Kidney capillary endothelial cell (primary cell): ENCODE measurements around the gene TCEAL2.
"Not testable (repeated sequence)": the region's sequence is repeated elsewhere in the genome, so short reads cannot be mapped to it uniquely, and the experiment has no call there.

Source experiments
- DNase-seq: peaks from one replicate; pipeline ENCODE4 v3.0.0-alpha.2; 2018; ENCODE audit warnings: low spot score

The TCEAL2 gene

GRCh38 chrX:102125436-102125835 lies at the start of gene TCEAL2:
Gene TCEAL2 (plus strand): TSS chrX:102125679. CDS start chrX:102126831, 1,152 bp downstream.
- DNase-seq: not testable (repeated sequence)

- no peak for DNase-seq
Measured at GRCh38 chrX:102077426-102077825, 48.1 kb upstream of the TCEAL2 start.

DNA sequence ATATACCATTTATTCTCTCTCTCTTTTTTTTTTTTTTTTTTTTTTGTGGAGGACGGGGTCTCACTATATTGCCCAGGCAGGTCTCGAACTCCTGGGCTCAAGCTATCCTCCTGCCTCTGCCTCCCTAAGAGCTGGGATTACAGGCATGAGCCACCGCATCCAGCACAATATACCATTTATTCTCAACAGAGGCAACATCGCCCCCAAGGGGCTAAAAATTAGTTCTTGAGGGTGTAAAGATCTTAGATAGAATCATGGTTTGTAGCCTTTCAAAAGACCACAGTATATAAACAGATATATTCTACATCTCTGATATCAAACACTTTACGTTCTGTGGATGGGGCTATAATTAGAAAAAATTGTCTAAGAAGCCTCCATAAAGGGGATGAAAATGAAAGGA lies 39.8 kb upstream of the TCEAL2 start:
- no peak for DNase-seq

- no peak for DNase-seq
Measured at GRCh38 chrX:102113367-102113766, 12.1 kb upstream of the TCEAL2 start.

GRCh38 chrX:102115748-102116147 lies 9.7 kb upstream of the TCEAL2 start:
- DNase-seq: no peak

DNA sequence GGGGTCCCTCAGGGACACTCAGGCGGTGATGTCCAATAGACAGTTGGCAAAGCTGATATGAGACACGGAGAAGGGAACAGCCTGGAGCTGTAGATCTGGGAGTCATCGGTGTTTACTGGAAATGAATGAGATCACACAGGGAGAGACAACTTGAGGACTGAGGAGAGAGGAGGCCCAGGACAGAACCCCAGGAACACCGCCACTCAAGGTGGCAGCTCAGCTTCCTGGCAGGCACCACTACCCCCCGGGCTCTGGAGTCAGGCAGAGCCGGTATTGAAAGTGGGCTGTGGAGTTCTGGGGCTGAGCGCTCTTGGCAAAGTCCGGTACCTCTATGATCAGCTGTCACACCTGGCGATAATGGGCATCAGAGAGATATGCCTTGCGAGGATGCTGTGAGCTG lies 465 bp upstream of the TCEAL2 start:
- not testable (repeated sequence) for DNase-seq

DNA sequence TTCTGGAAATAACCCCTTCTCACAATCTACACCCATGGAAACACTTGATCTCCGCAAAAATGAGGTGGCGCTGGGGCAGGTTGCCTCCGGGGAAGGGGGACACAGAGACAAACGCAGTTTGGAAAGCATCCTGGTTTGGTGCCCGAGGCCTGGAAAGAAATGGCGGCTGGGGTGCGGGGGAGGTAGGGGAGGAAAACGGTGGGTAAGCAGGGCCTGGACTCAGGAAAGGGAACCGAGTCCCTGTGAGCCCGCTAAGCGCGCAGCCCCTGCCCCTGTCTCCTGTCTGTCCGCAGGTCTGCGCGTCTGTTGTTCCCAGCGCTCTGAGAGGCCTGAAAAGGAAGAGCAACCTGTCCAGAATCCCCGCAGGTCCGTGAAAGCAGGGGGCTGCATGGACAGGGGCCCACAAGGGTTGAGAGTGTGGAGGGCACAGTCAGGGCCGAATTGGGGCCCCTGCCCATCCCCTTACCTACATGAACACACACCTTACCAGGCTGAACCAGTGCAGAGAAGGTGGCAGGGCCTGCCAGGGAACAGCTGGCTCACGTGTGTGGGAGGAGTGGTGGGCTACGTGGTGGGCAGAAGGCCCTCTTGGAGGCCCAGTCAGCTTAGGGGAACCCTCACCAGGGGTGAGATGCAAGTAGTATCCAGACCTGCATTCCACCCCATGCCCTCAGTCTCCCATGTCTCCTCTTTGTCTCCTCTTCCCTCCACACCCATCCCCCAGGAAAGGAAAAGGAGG lies 770 bp downstream of the TCEAL2 start:
- not testable (repeated sequence) for DNase-seq

GRCh38 chrX:102126863-102127262 lies 1.4 kb downstream of the TCEAL2 start:
- DNase-seq: no peak

DNA sequence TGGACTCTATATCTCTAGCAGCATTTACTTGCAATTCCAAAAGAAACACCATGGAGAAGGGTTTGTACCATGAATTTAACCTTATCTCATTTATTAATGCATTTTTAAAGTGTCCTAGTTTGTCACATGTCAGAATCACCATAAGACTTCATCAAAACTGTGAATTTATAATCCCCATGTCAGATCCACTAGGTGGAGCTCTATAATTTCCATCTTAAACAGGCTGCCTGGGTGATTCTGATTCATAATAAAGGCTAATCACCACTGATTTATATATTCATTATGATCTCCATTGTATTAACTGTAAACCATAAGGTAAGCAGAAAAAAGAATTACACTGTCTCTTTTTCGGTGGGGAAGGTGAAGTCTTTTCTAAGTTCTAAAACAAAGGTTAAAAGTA lies 4.0 kb downstream of the TCEAL2 start:
- peak; percentile 21 for DNase-seq

DNA sequence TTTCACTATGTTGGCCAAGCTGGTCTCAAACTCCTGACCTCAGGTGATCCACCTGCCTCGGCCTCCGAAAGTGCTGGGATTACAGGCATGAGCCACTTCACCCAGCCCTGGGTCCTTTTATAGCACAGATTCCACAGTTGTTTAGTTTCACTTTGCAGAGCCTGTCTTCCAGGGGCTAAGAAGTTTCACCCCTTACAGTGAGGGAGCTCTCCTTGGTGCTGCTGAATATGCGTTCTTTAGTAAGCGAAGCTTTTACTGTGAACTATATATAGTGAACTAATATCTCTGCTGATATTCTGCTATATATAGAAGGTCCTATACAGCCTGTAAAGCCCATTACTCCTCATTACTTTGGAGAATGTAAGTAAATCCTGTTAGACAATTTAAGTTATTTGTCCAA lies 12.6 kb downstream of the TCEAL2 start:
- DNase-seq: no peak

- DNase-seq: not testable (repeated sequence)
Measured at GRCh38 chrX:102140876-102141275, 15.4 kb downstream of the TCEAL2 start.

- DNase-seq: not testable (repeated sequence)
Measured at GRCh38 chrX:102141631-102142030, 16.2 kb downstream of the TCEAL2 start.

- DNase-seq: not testable (repeated sequence)
Measured at GRCh38 chrX:102142274-102142673, 16.8 kb downstream of the TCEAL2 start, which contains the start of gene TCEAL6. Gene TCEAL6 (minus strand): TSS chrX:102142481.

DNA sequence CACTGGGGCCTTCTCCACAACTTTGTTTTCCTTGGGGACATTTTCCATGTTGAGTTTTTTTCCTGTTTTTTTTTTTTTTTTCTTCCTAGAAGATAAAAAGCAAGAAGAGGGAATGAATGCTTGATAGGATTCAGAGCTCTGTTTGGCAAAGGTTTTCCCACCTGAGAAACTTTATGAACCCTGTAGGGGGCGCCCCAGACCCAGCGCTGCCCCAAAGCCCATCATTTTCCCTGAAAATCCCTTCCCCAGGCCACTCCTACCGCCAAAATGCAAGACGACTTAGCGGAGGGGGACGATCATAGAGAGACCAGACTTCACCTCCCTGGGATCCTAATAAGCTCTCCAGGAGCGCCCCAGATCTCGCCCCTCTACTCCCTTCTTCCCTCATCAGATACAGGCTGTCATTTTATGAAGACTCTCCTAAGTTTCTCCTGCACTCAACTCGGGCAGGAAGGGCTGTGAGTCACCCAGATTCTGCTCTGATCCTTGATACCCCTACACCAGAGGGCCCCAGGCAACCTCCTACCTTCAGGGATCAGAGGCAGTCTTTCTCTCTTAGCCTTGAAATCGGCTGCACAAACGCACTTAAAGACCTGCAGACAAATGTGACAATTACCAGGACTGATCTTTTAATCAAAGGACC lies 28.9 kb downstream of the TCEAL2 start:
- DNase-seq: no peak

GRCh38 chrX:102154900-102155805 lies 29.7 kb downstream of the TCEAL2 start:
- DNase-seq: no peak

GRCh38 chrX:102155806-102156179 lies 30.3 kb downstream of the TCEAL2 start, which contains the start of gene BEX5:
Gene BEX5 (minus strand): TSS chrX:102155977. CDS start chrX:102154265, 1,712 bp downstream.
- DNase-seq: peak; percentile 7
